Mammary epithelial cell (primary cell): Measurements from ENCODE around the gene KLHL17.

Source experiments
- EZH2 ChIP-seq: IDR thresholded peaks from 2 replicates; pipeline ENCODE4 v1.6.1; 2012; ENCODE audit warnings: low read length, inconsistent platforms, borderline replicate concordance
- TF ChIP-seq, protein P1 (sequence below), 2 donors: IDR thresholded peaks in 1 of 2; conservative IDR thresholded peaks in 1 of 2; 2 replicates each; pipeline ENCODE4 v1.5.1; 2011 to 2012; ENCODE audit warnings: inconsistent platforms in 2 of 2, low read length in 2 of 2, mild to moderate bottlenecking in 2 of 2, control low read depth in 1 of 2, low read depth in 1 of 2; ENCODE audit not compliant: insufficient read depth in 1 of 2; ENCODE audit errors: extremely low read depth in 1 of 2

DNA sequence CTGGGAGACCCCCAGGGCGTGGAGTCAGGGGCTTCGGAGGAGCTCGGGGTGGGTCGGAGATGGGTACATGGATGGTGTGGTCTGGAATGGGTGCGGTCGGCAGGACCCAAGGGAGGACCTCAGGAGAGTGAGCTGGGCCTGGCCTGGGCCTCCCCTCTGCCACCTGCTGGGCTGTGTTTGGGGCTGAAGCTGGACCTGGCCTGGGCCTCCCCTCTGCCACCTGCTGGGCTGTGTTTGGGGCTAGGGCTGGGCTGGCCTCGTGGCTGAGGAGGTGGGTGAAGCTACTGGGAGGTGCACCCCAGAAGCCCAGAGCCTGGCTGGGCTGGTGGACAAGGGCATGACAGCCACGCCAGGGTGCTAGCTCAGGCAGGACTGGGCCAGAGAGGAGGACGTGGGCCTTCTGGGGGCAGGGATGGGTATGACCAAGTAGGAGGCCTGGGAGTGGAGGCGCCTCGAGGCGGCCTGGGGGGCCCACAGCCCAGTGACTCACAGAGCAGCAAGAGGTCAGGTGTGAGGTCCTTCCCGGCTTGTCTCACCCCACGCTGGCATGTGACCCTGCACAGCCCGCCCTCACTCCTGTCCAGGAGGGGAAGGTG is 22.2 kb upstream of the KLHL17 start:
- TF ChIP-seq, protein P1, sequence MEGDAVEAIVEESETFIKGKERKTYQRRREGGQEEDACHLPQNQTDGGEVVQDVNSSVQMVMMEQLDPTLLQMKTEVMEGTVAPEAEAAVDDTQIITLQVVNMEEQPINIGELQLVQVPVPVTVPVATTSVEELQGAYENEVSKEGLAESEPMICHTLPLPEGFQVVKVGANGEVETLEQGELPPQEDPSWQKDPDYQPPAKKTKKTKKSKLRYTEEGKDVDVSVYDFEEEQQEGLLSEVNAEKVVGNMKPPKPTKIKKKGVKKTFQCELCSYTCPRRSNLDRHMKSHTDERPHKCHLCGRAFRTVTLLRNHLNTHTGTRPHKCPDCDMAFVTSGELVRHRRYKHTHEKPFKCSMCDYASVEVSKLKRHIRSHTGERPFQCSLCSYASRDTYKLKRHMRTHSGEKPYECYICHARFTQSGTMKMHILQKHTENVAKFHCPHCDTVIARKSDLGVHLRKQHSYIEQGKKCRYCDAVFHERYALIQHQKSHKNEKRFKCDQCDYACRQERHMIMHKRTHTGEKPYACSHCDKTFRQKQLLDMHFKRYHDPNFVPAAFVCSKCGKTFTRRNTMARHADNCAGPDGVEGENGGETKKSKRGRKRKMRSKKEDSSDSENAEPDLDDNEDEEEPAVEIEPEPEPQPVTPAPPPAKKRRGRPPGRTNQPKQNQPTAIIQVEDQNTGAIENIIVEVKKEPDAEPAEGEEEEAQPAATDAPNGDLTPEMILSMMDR (conservative IDR thresholded peaks at IDR 0.05 in 1 of 2, IDR thresholded peaks at IDR 0.05 in 1 of 2; ENCODE audit: extremely low read depth in 1 of 2, insufficient read depth in 1 of 2, low read depth in 1 of 2, low read length in 2 of 2) = peak; percentile 14 to 64
- TF ChIP-seq EZH2 = no peak
